CD4-positive, alpha-beta T cell (primary cell): ENCODE data around the gene GAB1. TPM values are rescaled to one million over a fixed set of nuclear protein-coding genes. Genes with fewer than 3 reads are reported as not detected.

Experiments
- ATAC-seq: fragments of 200-7000 bp; cut with Tn5 transposase; one replicate; pipeline ENCODE4 v1.10.0; 2022; ENCODE audit warnings: mild to moderate bottlenecking; ENCODE audit not compliant: poor library complexity
- CTCF ChIA-PET: fragments of 350-600 bp; sonication (Branson Sonifier 250); formaldehyde crosslinking; loops from one replicate; lab custom pipeline; 2021; ENCODE audit warnings: antibody characterized with exemption, inconsistent platforms; lab: Charles Lee
- POLR2A ChIA-PET: fragments of 350-600 bp; sonication (Branson Sonifier 250); formaldehyde crosslinking; loops from one replicate; lab custom pipeline; 2021; ENCODE audit warnings: antibody characterized with exemption, inconsistent platforms; lab: Charles Lee
- DNase-seq, 14 experiments: peaks; one replicate each; pipeline ENCODE4 v3.0.0-alpha.2; 2013 to 2020; ENCODE audit warnings: mixed read lengths in 2 of 14
- H3K27ac ChIP-seq, 2 donors: one replicate each; pipeline versions ENCODE4 v1.5.1 to v1.7.0; 2013; ENCODE audit warnings: low read length in 2 of 2, low read depth in 1 of 2, mild to moderate bottlenecking in 1 of 2
- H3K27me3 ChIP-seq, 2 experiments: 1 replicate in 1 of 2; 2 replicates in 1 of 2; pipeline versions ENCODE4 v1.6.1 to v1.7.0; 2013; ENCODE audit warnings: low read length in 2 of 2, control low read depth in 1 of 2, mild to moderate bottlenecking in 1 of 2, moderate library complexity in 1 of 2; ENCODE audit not compliant: insufficient read depth in 2 of 2, control insufficient read depth in 1 of 2
- H3K36me3 ChIP-seq: one replicate; pipeline ENCODE4 v1.6.1; 2013; ENCODE audit warnings: low read length, control low read depth; ENCODE audit not compliant: insufficient read depth
- H3K4me1 ChIP-seq: one replicate; pipeline ENCODE4 v1.6.1; 2013; ENCODE audit warnings: low read length, control low read depth; ENCODE audit not compliant: insufficient read depth
- H3K4me3 ChIP-seq: one replicate; pipeline ENCODE4 v1.5.1; 2013; ENCODE audit warnings: mild to moderate bottlenecking, low read length, moderate library complexity
- H3K9me3 ChIP-seq, 2 experiments: 1 replicate in 1 of 2; 2 replicates in 1 of 2; pipeline versions ENCODE4 v1.6.1 to v1.7.0; 2013; ENCODE audit warnings: low read length in 2 of 2, mild to moderate bottlenecking in 2 of 2, control low read depth in 1 of 2, moderate library complexity in 1 of 2; ENCODE audit not compliant: control insufficient read depth in 1 of 2, insufficient read depth in 1 of 2
- H3K27ac Mint-ChIP-seq: one replicate; pipeline ENCODE4 v1.8.0; 2020; ENCODE audit warnings: mixed read lengths
- H3K27me3 Mint-ChIP-seq: one replicate; pipeline ENCODE4 v1.8.0; 2021; ENCODE audit warnings: mixed read lengths
- H3K36me3 Mint-ChIP-seq: one replicate; pipeline ENCODE4 v1.8.0; 2021; ENCODE audit warnings: low read depth, mixed read lengths
- H3K4me1 Mint-ChIP-seq: one replicate; pipeline ENCODE4 v1.8.0; 2021; ENCODE audit warnings: low read depth, mixed read lengths
- H3K4me3 Mint-ChIP-seq: one replicate; pipeline ENCODE4 v1.8.0; 2020; ENCODE audit warnings: mild to moderate bottlenecking, mixed read lengths
- H3K9me3 Mint-ChIP-seq: one replicate; pipeline ENCODE4 v1.8.0; 2020; ENCODE audit warnings: mixed read lengths
- intact Hi-C, 2 experiments: fragments of 100-400 bp; cut with DNase I in 1 of 2; cut with micrococcal nuclease in 1 of 2; formaldehyde crosslinking; loops; one replicate each; pipeline versions ENCODE4 v1.15.1 to v1.9.0; 2023 to 2025; cut with DNase I, micrococcal nuclease
- total RNA-seq, 174 experiments: library from RNA in 2 of 174; stranded (reverse) in 2 of 174; gene quantifications; one replicate each; pipeline ENCODE4 v1.2.3 and lab custom pipeline; 2021 to 2026
- TF ChIP-seq, protein P1 (sequence below): fragments of 200-600 bp; IDR thresholded peaks from one replicate; pipeline ENCODE4 v1.8.0; 2022; ENCODE audit warnings: antibody characterized with exemption, mild to moderate bottlenecking

The GAB1 gene
- total RNA-seq, 2 experiments from 2014 or later, result 0.27 to 0.64 TPM

DNA sequence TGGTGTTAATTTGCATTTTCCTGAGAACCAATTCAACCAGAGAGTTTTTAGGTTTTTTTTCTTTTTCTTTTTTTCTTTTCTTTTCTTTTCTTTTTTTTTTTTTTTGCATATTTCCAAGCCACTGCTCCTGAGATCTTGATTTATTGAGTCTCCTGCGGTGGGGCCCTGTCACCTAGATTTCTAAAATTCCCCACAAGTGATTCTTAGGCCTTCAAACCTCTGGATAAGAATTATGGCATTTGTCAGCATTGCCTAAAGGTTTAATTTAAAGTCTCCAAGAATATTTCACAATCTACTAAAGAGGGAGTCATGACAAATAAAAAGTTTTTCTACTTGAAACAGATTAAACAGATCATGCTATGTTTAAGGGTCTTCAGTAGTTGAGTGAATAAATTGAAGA lies 84.9 kb downstream of the GAB1 start:
- H3K4me3 Mint-ChIP-seq, result no peak overlapping the region
- TF ChIP-seq, protein P1, sequence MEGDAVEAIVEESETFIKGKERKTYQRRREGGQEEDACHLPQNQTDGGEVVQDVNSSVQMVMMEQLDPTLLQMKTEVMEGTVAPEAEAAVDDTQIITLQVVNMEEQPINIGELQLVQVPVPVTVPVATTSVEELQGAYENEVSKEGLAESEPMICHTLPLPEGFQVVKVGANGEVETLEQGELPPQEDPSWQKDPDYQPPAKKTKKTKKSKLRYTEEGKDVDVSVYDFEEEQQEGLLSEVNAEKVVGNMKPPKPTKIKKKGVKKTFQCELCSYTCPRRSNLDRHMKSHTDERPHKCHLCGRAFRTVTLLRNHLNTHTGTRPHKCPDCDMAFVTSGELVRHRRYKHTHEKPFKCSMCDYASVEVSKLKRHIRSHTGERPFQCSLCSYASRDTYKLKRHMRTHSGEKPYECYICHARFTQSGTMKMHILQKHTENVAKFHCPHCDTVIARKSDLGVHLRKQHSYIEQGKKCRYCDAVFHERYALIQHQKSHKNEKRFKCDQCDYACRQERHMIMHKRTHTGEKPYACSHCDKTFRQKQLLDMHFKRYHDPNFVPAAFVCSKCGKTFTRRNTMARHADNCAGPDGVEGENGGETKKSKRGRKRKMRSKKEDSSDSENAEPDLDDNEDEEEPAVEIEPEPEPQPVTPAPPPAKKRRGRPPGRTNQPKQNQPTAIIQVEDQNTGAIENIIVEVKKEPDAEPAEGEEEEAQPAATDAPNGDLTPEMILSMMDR, result no peak
- Histone ChIP-seq H3K4me1 (no peaks in the 10 kb centered on the region), H3K9me3 (no peaks in the 10 kb centered on the region), H3K4me3 (no peak overlapping the region), H3K36me3 (no peaks in the 10 kb centered on the region), H3K27me3 (no peaks in the 10 kb centered on the region), H3K27ac (no peak overlapping the region)
- peaks cover 11% of the 10 kb centered on the region for H3K27me3 Mint-ChIP-seq
- ChIA-PET POLR2A (no interaction called here), CTCF (no interaction called here)
- intact Hi-C loops, result no loop called here
- H3K4me1 Mint-ChIP-seq, result no peaks in the 10 kb centered on the region
- no peaks in the 10 kb centered on the region for H3K36me3 Mint-ChIP-seq
- ATAC-seq (no peak), DNase-seq (no peak)
- H3K27ac Mint-ChIP-seq, result no peak overlapping the region
- no peaks in the 10 kb centered on the region for H3K9me3 Mint-ChIP-seq

DNA sequence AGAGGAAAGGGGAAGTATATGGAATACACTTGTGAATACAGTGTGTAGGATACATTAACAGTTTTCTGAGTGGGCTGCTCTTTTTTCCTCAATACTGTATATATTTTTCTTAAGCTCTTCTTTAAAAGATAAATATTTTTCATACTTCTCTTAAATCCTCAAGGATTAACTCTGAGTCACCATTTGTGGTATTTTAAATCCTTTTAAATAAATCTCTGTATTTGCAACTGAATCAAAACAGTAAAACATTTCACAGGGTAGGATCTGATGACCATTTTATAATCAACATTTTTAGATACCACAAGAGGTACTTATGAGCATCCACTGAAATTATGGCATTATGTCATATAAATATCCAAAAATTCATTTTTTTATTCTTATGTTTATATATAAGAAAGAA lies 87.6 kb downstream of the GAB1 start:
- Mint-ChIP-seq H3K36me3 (no peaks in the 10 kb centered on the region), H3K27ac (no peak overlapping the region), H3K27me3 (peaks cover 4% of the 10 kb centered on the region), H3K4me3 (no peak overlapping the region), H3K4me1 (no peaks in the 10 kb centered on the region), H3K9me3 (no peaks in the 10 kb centered on the region)
- CTCF ChIA-PET, result interaction anchor here (0.6 kb wide), 2 partner anchors 15 to 103 kb away, joined by 3 to 4 read pairs; no protein-coding TSS in a partner anchor
- TF ChIP-seq, protein P1, result no peak
- intact Hi-C loops, result no loop called here
- Histone ChIP-seq H3K36me3 (no peaks in the 10 kb centered on the region), H3K4me3 (no peak overlapping the region), H3K27ac (no peak overlapping the region), H3K9me3 (no peaks in the 10 kb centered on the region), H3K4me1 (no peaks in the 10 kb centered on the region), H3K27me3 (no peaks in the 10 kb centered on the region)
- DNase-seq, result no peak
- POLR2A ChIA-PET, result no interaction called here
- ATAC-seq, result no peak

DNA sequence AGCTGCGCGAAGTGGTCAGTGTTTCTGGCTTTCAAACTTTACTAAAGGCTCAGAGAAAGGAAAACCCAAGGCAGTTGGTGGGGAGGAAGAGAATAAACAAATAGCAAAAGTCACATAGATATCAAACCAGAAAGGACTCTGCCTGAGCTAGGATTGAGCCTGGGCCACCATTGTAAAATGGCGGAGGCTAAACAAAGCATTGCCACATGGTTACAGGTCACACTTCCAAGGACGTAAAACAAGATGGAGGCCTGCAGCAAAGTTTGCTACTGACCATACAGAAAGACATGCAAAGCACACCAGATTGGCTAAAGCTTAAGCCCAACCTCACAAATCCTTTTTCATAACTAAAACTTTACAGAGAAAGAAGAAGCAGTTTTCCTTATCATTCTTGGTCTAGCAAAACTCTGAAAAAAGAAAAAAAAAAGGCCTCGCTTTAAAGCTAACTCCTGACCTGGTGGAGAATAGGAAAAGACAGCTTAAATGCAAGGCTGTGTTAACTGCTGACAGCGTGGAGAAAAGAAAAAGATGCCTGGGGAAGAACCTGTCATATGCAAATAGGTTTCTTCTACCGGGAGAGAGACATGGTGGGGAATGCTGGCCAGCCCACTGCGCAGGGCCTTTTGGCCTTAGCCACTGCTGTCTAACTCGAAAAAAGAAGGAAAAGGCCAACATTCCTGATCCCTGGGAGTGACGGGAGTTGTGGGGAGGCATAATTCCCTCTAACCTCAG lies 95.0 kb downstream of the GAB1 start:
- no peak overlapping the region for H3K4me3 Mint-ChIP-seq
- H3K27ac Mint-ChIP-seq, result no peak overlapping the region
- TF ChIP-seq, protein P1, result no peak
- DNase-seq, result no peak
- no peaks in the 10 kb centered on the region for H3K27me3 Mint-ChIP-seq
- Histone ChIP-seq H3K36me3 (no peaks in the 10 kb centered on the region), H3K27me3 (no peaks in the 10 kb centered on the region), H3K27ac (no peak overlapping the region), H3K4me1 (no peaks in the 10 kb centered on the region), H3K4me3 (no peak overlapping the region), H3K9me3 (peaks cover 3 to 19% of the 10 kb centered on the region in 2 experiments)
- ChIA-PET POLR2A (interaction anchor here (0.7 kb wide), 1 partner anchor 75 kb away, joined by 3 read pairs; no protein-coding TSS in a partner anchor), CTCF (no interaction called here)
- H3K4me1 Mint-ChIP-seq, result no peaks in the 10 kb centered on the region
- ATAC-seq, result no peak
- H3K9me3 Mint-ChIP-seq, result no peaks in the 10 kb centered on the region
- intact Hi-C loops, result no loop called here
- H3K36me3 Mint-ChIP-seq, result no peaks in the 10 kb centered on the region
